ENCODE data around the gene S1PR4.
"Not testable (repeated sequence)": the region's sequence is repeated elsewhere in the genome, so short reads cannot be mapped to it uniquely, and the experiment has no call there.

Gene S1PR4

GRCh38 chr19:3190921-3191805 lies 12.6 kb downstream of the S1PR4 start:
- no peak for DNase-seq
- intact Hi-C loops (cut with DNase I) = no loop called here

GRCh38 chr19:3191806-3192104 lies 13.2 kb downstream of the S1PR4 start:
- intact Hi-C loops (cut with DNase I); DNase-seq: not testable (repeated sequence)

- intact Hi-C loops (cut with DNase I) = no loop called here
- no peak for DNase-seq
Measured at GRCh38 chr19:3192228-3192635, 13.7 kb downstream of the S1PR4 start.

- intact Hi-C loops (cut with DNase I) = no loop called here
- DNase-seq = no peak
Measured at GRCh38 chr19:3192684-3193083, 14.1 kb downstream of the S1PR4 start.

- intact Hi-C loops (cut with DNase I) = no loop called here
- no peak for DNase-seq
Measured at GRCh38 chr19:3193256-3194105, 14.9 kb downstream of the S1PR4 start.

GRCh38 chr19:3194106-3195087 lies 15.8 kb downstream of the S1PR4 start:
- DNase-seq = no peak
- intact Hi-C loops (cut with DNase I) = no loop called here

- DNase-seq = no peak
- intact Hi-C loops (cut with DNase I) = no loop called here
Measured at GRCh38 chr19:3196064-3196932, 17.7 kb downstream of the S1PR4 start.

GRCh38 chr19:3196933-3197205 lies 18.3 kb downstream of the S1PR4 start:
- intact Hi-C loops (cut with DNase I) = no loop called here
- no peak for DNase-seq

- intact Hi-C loops (cut with DNase I) = no loop called here
- DNase-seq = no peak
Measured at GRCh38 chr19:3198901-3199700, 20.5 kb downstream of the S1PR4 start.

- intact Hi-C loops (cut with DNase I) = no loop called here
- DNase-seq = no peak
Measured at GRCh38 chr19:3201072-3201700, 22.6 kb downstream of the S1PR4 start.

GRCh38 chr19:3201911-3202310 lies 23.3 kb downstream of the S1PR4 start:
- no peak for DNase-seq
- intact Hi-C loops (cut with DNase I) = no loop called here

- intact Hi-C loops (cut with DNase I) = no loop called here
- DNase-seq = no peak
Measured at GRCh38 chr19:3202346-3202745, 23.8 kb downstream of the S1PR4 start.

- DNase-seq; intact Hi-C loops (cut with DNase I): not testable (repeated sequence)
Measured at GRCh38 chr19:3202895-3203294, 24.3 kb downstream of the S1PR4 start.

GRCh38 chr19:3203805-3204645 lies 25.5 kb downstream of the S1PR4 start:
- DNase-seq = no peak
- intact Hi-C loops (cut with DNase I) = no loop called here

GRCh38 chr19:3204646-3205275 lies 26.2 kb downstream of the S1PR4 start:
- DNase-seq = no peak

GRCh38 chr19:3206216-3206953 lies 27.8 kb downstream of the S1PR4 start:
- no peak for DNase-seq
- intact Hi-C loops (cut with DNase I) = no loop called here

More at GRCh38 chr19:3204646-3205275, 26.2 kb downstream of the S1PR4 start:
- intact Hi-C loops (cut with DNase I) = no loop called here

Measured in posterior cingulate gyrus (tissue), 11 donors.